Heart left ventricle (tissue), 13 donors: Measurements from ENCODE around the gene C2CD4D.

ENCODE experiments used
- CTCF ChIP-seq, 12 donors: fragments of 200-600 bp; sonication (generic) in 4 of 12; IDR thresholded peaks; one replicate each; pipeline versions ENCODE4 v1.5.0 to v1.8.0; 2018 to 2022; ENCODE audit warnings: antibody characterized with exemption in 12 of 12, mild to moderate bottlenecking in 5 of 12
- POLR2A ChIP-seq, 2 donors: fragments of 450-650 bp; IDR thresholded peaks; one replicate each; pipeline ENCODE4 v1.6.1; 2017; ENCODE audit warnings: antibody characterized with exemption in 2 of 2, mild to moderate bottlenecking in 2 of 2, moderate library complexity in 2 of 2
- donor health status: ischemic (EF 13 %, LVEDD 7.1; RV severe dilation, severe dysfunction).
- donor health status: DM: no; HTN: yes; CAD: no.
- donor health status: DM: no; HTN: no; CAD: no.
- donor health status: ischemic (EF 25% LVEDD 6.9; RV normal size, moderate dysfunction).
- donor health status: ischemic (EF 25% LVEDD 5.7; RV mildly dilated, moderate dysfunction).
- donor health status: ischemic (EF 35%, LVEDD 5.7; RV mildly dilated, moderate dysfunction).
- donor health status: nonischemic (EF 11% LVEDD 7.7; RV severe dilation, severe dysfunction).
- donor health status: DM: yes; HTN: yes; CAD: no.
- donor health status: PGD.
- donor health status: ischemic (EF 29% LVEDD 5.4; RV normal size, mild dysfunction).
- donor health status: nonischemic (EF 23%, LVEDD 6.1; RV moderate dilation, normal function).

- TF ChIP-seq CTCF (IDR thresholded peaks at IDR 0.05): no peak
- TF ChIP-seq POLR2A (IDR thresholded peaks at IDR 0.05): no peak
Measured at GRCh38 chr1:151840421-151840820, 801 bp upstream of the C2CD4D start.
